HG02970 (cell line): ENCODE measurements around the gene ARHGEF19.

ENCODE experiments used
- ATAC-seq: cut with Tn5 transposase; IDR thresholded peaks from one replicate; pipeline ENCODE4 v1.9.1; 2021; ENCODE audit warnings: mild to moderate bottlenecking, moderate library complexity, moderate number of reproducible peaks; ENCODE audit not compliant: unreplicated experiment, low FRiP score

The ARHGEF19 gene

DNA sequence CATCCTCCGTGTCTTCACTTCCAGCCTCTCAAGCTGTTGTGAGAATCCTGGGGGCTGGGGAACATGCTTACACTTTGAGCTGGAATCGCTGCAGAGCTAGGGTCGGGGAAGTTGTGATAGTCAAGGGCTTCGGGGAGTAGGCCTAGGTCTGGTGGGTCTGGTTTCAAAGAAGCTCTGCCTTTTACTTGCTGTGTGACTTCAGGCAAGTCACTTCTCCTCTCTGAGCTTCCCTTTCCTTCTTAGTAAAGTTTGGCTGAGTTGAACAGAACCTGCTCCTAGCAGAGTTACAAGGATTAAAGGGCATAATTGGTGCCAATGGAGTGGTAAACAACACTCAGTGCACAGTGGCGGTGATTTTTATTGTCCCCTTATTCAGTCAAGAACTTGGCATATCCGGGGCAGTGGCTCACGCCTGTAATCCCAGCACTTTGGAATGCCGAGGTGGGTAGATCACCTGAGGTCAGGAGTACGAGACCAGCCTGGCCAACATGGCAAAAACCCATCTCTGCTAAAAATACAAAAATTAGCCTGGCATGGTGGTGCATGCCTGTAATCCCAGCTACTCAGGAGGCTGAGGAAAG, 25.7 kb downstream of the ARHGEF19 start:
- ATAC-seq = no peak

DNA sequence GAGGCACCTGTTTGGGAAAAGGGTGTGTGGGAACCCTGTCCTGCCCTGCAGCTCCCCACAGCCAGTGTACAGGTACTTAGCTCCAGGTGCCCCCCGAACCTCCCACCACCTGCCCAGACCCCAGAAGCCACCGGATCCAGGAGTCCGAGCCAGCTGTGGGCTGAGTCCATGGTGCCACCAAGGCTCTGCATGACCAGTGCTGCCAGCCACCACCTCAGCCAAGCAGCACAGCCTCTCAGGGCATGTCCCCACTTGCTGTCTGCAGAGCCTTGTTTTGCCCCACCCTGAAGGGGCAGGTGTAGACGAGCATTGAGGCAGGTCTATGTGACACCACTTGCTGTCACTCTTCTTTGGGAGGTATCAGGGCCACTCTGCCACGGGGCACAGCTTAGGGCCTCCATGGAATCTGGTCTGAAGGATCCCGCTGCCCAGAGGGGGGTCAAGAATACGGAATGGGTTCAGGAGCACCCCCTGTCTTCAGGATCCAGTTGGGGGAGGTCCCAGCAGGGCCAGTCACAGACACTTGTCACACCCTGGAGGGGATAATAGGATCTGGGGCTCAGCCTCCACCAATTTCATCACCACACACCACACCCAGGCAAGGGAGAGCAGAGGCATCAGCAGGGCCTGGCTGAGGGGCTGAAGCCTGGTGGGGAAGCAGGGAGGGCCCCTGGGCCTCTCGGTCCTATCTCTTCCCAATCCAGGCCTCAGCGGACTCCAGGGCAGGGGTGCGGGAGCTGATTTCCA, 27.7 kb downstream of the ARHGEF19 start:
- no peak for ATAC-seq

DNA sequence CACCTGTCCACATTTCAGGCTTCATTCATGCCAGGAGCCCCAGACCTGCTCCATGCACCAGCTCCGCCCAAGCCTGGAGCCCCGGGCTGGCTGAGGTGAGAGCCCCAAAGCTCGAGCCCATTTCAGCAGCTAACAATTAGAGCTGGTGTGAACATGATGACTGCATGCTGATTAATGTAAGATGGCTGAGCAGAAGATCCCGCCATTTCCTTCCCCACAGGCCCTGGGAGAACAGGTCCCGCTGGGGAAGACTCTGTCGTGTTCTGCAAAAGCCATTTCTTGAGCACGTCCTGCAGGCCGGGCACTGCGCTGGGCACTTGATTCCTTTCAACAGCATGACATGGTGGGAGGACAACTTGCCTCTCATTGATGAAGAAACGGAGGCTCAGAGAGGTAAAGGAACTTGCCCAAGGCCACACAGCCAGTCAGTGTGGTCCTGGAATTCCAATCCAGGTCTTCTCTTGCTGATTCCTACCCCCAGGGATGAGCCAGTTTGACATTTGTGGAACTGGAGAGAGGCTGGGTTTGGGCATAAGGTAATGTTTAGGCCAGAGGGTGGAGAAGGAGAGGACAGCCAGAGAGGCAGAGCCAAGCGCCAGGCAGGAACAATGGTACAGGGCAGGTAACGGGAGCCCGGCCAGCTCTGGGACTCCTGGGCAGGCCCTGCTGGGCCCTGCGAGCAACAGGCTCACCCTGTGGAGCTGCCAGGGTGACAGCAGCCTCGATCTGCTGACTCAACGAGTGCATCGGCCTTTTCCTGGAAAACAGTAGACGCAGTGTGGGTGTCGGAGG, 28.5 kb downstream of the ARHGEF19 start:
- ATAC-seq = no peak

DNA sequence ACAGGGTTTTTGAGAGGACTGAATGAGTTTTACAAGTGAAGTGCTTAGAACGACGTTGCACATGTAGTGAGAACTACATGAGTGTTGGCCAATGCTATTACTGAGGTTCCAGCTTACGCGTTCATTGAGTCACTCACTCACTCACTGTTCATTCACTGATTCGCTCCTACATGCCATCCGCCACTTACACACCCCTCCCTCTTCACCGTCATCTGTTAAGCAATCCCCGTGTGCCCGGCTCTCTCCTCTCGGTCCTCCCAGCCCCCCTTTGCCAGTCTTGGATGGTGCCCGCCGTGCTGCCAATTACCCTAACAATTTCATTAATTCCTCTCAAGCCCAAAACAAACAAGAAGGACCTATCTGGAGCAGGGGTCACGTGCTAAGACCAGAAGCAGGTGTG, 29.3 kb downstream of the ARHGEF19 start:
- ATAC-seq = no peak

DNA sequence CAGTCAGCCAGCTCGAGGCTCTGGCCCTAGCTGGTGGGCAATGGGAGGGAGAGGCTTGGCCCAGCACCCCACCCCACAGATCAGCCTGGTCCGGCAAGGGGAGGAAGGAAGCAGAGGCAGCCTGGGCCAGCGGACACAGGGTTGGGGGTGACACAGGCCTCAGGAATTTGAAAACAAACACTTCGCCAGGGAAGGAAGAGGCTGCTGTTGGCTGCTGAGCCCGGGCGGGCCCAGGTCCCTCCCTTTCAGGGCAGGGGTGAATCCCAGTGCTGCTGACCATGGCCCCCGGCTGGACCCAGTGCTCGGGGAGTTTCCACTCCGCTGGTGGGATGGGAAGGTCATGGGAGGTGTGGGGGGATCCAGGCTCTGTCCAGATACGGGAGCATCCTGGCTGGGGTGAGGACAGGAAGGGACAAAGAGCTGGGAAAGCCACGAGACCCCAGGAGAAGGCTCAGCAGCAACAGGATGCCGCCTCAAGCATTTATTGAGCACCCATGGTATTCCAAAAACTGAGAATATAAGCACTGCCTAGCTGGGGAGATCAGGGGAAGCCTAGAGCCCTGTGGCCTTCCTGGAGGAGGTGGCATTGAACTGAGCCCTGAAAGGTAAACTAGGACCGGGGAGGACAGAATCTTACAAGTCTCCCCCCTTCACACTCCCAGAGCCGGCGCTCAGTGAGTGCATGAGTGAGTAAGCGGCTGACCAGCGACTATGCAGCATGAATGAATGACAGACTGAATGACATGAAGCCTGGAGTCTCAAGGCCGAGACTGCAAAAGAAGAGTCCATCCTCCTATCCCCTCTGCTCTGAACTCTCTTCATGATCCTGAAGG, 30.3 kb downstream of the ARHGEF19 start:
- ATAC-seq = no peak

DNA sequence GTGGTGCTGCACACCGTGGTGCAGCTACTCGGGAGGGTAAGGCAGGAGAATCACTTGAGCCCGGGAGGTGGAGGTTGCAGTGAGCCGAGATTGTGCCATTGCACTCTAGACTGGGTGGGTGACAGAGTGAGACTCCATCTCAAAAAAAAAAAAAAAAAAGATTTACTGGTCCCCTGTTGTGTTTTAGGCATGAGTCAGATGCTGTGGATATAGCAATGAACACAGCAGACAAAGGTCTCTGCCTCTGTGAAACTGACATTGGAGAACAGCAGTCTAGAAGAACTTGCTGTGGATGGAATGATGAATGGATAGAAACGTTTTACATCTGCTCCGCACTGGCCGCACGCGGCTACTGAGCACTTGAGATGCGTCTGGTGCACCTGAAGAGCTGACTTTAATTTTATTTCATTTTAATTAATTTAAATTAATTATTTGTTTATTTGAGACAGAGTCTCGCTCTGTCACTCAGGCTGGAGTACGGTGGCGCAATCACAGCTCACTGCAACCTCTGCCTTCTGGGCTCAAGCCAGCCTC, 32.1 kb downstream of the ARHGEF19 start:
- no peak for ATAC-seq

DNA sequence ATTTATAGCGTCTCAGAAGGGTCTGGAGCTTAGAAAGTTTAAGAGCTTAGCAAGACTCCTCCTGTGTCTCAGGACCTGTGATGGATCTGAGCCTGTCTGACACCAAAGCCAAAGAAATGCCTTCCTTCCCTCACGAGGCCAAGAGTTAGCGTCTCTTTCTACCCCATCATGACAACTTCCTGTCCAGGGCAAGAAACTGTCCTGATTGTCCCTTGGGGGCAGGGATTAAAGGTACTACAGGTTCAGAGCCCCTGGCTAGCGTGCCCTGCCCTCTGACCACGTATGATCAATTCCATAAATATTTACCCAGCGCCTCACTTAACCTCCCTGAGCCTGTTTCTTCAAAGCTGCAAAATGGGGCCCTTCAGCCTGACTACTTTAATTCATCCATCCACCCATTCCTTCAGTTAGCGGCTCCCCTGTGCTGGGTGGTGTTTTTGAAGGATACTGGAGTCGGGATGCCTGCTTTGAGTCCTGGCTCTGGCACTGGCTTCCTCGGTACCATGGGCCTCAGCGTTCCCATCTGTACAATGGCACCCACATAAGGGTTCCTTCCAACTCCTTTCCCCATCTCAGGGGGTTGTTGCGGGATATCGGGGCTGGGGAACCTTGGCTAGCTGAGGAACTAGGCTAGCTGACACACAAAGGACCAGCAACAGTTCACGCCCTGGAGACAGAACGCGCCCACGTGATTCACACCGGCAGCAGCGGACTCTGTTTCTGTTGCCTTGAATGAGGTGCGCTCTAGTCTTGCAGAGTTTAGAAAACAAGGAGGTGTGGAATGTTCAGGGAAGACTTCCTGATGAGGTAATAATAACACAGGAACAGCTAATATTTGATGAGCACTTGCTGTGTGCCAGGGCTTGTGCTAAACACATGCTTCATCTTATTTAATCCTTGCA, 33.6 kb downstream of the ARHGEF19 start:
- no peak for ATAC-seq

DNA sequence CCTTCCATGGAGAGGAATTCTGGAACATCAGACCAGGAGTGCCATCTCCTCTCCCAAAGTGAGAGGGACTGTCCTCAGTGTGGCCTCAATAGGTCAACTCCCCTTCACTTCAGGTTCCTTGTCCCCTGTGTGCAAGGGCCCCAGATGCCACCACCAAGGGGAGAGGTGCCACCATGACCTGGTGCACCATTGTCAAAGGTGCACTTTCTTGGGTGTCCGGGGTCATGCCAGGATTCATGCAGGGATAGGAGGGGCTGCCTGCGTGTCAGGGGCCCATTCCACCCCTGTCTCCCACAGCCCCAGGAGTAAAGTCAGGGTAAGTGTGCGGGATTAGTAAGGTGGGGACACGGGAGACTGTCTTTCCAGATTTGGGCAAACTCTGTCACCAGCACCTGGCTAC, 35.1 kb downstream of the ARHGEF19 start:
- ATAC-seq = no peak

DNA sequence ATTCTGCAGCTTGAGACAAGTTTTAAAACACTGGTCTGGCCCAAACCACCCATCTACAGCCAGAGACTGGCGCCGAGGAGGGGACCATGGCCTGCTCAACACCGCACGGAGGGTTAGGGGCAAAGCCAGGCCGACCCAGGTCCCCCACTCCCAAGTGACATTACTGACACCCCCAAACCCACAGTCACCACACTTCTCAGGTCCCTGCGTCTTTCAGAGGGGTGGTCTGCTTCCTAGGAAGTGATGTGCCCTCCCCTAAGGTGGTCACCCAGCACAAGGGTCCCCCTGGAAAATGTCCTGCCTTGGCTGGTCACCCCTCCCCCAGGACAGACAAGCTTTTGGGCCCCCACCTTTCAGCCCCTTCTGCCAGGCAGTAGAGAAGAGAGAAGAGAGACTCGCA, 35.8 kb downstream of the ARHGEF19 start:
- no peak for ATAC-seq

DNA sequence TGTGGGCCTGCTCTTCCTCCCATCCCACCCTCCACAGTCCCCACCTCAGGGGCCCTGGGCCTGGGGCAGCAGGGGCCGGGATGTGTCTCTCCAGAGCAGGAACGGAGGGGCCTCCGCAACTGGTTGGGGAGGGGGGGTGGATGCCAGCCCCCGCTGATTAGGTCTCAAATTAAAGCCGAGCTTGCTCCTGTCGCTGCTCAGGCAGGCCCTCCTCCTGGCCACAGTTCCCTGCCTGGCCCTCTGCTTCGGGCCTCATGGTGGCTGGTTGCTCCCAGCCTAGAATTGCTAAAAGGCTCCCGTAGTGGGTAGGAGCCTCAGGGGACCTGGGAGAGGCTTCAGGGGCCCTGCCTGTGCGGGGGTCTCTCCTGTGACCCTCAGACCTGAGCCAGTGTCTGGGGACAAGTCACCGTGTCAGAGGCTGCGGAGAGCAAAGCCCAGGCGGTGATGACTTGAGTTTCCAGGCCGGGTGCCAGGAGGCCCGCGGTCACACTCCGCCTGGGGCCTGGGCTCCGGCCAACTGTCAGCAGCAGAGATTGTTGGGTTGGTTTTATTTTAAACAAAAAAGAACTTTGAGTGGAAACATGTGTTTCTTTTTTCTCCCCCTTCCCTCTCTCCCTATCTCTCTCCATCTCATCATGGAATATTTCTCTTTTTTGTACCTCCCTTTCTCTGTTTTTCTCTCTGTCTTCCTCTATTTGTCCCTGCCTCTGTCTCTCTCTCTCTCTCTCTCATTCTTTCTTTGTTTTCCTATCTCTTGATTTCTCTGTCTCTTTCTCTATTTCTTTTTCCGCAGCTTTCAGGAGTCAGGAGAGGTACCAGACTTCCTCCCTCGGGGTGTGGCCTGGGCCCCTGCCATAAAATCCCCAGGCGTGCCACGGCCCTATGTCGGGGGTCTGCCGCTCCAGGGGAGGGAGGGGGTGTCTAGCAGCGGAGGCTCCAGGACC, 36.6 kb downstream of the ARHGEF19 start:
- no peak for ATAC-seq

DNA sequence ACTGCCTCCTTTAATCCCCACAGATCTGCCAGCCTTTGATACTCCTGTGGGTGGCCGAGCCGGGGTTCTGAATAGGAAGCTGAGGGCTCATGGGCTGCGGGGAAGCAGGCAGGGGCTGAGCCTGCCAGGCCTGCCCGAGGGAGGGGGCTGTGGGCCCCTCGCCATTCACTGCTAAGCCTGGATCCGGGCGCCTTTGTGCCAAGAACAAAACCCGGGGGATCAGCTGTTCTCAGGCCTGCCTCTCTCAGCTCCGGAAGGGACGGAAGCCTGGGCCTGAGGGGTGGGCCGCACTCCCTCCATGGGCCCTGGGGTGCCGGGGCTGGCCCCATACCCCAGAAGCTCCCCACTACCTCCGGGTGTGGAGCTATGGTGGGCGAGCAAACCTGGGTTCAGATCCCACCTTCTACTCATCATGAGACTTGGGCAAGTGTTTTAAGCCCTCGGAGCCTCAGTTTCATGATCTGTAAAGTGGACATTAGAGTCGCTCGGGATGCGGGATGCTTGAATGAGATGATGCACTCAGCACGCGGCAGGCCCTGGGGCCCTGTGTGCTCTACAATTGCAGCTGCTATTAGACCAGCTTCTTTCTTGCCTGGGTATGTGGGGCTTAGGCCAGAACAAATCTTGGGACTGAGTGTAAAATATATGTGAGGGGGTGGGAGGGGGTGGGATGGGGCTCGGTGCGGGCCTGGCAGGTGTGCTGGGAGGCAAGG, 37.4 kb downstream of the ARHGEF19 start:
- no peak for ATAC-seq

DNA sequence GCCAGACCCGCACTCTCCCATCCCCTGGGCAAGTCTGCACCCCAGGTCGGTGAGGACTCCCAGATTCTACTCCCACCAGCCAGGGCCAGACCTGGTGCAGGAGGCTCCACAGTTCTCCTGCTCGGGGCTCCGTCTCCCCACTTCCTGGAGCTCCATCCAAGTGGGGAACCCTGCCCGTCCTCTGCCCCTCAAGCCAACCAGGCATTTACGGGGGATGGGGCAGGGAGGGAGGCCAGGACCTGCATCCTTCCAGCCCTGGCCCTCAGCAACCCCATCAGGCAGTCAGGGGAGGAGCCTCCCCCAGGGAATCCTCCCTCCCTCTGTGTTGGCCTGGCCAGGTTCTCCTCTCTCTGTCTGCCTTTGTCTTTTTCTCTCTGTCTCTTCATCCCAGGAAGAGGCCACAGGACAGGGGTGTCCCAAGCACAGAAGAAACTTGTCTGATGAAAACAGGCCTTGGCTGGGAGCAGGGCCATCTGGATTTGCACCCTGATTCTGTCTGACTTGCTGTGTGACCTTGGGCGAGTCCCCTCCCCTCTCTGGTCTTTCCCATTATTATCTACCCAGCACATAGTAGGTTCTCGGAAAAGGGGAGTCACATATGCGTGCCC, 38.1 kb downstream of the ARHGEF19 start:
- ATAC-seq = no peak

DNA sequence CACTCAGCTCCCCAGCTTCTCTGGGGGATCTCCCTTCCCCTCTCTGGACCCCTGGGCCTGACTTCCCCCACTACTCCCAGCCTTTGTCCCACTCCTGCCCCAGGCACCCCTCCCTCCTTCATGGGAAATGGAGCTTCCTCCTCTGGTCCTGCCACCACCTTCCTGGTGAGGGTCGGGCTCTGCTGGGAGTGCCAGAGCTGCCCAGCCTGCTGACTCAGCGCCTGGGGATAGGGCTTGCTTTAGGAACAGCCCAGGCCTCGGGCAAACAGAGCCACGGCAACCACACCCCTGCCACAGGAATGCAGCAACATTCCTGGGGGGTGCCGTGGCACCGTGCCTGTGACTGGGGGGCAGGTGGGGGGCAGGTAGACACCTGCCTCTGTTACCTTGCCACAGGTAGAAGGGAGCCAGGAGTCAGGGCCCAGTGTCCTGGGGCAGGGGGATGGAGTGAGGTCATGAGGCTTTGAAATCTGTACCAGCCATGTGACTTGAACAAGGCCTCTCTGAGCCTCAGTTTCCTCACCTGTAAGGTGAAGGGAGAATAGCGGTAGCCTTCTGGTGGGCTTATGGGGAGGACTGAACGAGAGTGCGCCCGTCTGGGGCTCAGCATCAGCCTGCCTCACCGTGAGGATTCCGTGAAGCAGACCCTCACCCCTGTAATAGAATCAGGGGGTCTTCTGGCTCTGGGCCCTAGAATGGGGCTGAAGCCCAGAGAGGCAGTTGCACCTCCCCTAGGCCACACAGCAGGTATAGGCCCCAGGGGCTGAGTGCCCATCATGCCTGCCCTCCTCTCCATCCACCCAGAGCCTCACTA, 38.8 kb downstream of the ARHGEF19 start:
- no peak for ATAC-seq

DNA sequence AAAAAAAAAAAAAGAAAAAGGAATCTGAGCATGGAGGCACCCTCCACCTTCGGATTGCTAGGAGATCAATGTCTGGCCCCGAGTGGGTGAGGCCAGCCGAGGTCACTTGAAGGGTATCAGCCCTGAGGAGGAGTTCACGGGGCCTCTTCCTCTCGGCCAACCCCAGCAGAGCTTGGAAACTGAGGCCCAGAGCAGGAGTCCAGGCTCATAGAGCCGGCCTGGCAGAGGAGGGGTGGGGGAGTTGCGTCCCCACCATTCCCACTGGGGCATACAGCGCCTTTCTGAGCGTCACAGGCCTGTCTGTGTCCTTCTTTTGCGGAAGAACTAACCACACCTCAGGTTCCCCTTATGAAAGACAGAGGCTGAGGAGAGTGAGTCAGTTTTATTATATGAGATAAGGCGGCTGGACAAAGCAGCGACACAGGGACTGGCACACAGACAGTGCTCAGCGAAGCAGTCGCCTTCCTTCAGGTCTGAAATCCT, 39.4 kb downstream of the ARHGEF19 start:
- no peak for ATAC-seq

DNA sequence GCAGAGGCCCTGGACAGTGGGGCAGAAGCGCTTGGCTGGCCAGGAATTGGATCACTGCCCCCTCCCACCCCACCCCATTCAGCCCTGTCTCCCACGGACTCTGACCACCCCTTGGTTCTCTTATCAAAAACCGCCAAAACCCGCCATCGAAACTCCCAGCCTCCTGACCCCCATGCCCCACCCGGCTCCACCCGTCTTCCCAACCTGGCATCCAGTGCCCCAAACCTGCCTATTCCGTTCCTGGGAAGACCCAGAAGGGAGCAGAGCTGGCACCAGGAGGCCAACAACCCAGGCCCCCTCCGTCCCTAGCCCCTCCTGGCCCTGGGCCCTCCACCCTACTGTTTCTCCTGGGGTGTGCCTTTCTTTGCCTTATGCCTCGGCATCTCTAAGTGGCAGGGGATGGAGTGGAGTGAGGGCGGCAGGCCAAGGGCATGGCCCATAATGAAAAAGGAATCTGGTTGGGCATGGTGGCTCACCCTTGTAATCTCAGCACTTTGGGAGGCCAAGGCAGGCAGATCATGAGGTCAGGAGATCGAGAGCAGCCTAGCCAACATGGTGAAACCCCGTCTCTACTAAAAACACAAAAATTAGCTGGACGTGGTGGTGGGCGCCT, 40.1 kb downstream of the ARHGEF19 start:
- ATAC-seq = no peak
